IMR-90 (cell line): ENCODE measurements around the gene USP33. TPM values are rescaled to one million over a fixed set of nuclear protein-coding genes. Genes with fewer than 3 reads are reported as not detected.

Source experiments
- ATAC-seq: fragments of 200-7000 bp; cut with Tn5 transposase; 2 replicates; pipeline ENCODE4 v1.9.1; 2020; ENCODE audit warnings: low read depth, mild to moderate bottlenecking, moderate library complexity
- BruUV-seq: library from RNA; stranded (reverse); fragments of 400-500 nt; replicated peaks from 2 replicates; lab custom pipeline; 2021; lab: Mats Ljungman, UMichigan
- CTCF ChIA-PET: fragments of 300-600 bp; formaldehyde crosslinking; extraction: SDS; loops from one replicate; lab custom pipeline; 2021; ENCODE audit warnings: antibody characterized with exemption; lab: Yijun Ruan, JAX
- POLR2A ChIA-PET: fragments of 300-600 bp; sonication (Branson Sonifier 250); formaldehyde crosslinking; loops from one replicate; lab custom pipeline; 2022; ENCODE audit warnings: antibody characterized with exemption; ENCODE audit not compliant: unreplicated experiment; lab: Charles Lee
- DNase-seq: peaks from one replicate; pipeline ENCODE4 v3.0.0; 2013
- H2AFZ ChIP-seq: replicated peaks from 2 replicates; pipeline ENCODE3; 2013; ENCODE audit warnings: low read length, mild to moderate bottlenecking; ENCODE audit not compliant: poor library complexity
- H2AK5ac ChIP-seq: 2 replicates; pipeline ENCODE4 v1.6.1; 2013; ENCODE audit warnings: low read depth, low read length, inconsistent platforms
- H2AK9ac ChIP-seq: replicated peaks from 2 replicates; pipeline ENCODE3; 2013; ENCODE audit warnings: mild to moderate bottlenecking, low read depth, low read length, moderate library complexity; ENCODE audit not compliant: poor library complexity
- H2BK120ac ChIP-seq: 2 replicates; pipeline ENCODE4 v1.6.1; 2013; ENCODE audit warnings: low read depth, low read length, inconsistent platforms
- H2BK15ac ChIP-seq: 3 replicates; pipeline ENCODE4 v1.6.1; 2013; ENCODE audit warnings: low read depth, low read length, inconsistent platforms
- H2BK20ac ChIP-seq: 2 replicates; pipeline ENCODE4 v1.6.1; 2013; ENCODE audit warnings: low read depth, mild to moderate bottlenecking, inconsistent platforms, low read length, moderate library complexity
- H2BK5ac ChIP-seq: 2 replicates; pipeline ENCODE4 v1.6.1; 2013; ENCODE audit warnings: mild to moderate bottlenecking, low read depth, low read length, inconsistent platforms; ENCODE audit not compliant: poor library complexity, severe bottlenecking
- H3K14ac ChIP-seq: replicated peaks from 2 replicates; pipeline ENCODE4 v1.6.1; 2013; ENCODE audit warnings: low read depth, low read length, inconsistent platforms
- H3K18ac ChIP-seq: 2 replicates; pipeline ENCODE4 v1.6.1; 2013; ENCODE audit warnings: low read depth, low read length, control low read depth
- H3K23ac ChIP-seq: 2 replicates; pipeline ENCODE4 v1.6.1; 2013; ENCODE audit warnings: low read depth, low read length, inconsistent platforms
- H3K27ac ChIP-seq: 2 replicates; pipeline ENCODE4 v1.5.1; 2013; ENCODE audit warnings: mild to moderate bottlenecking, control low read depth, low read length; ENCODE audit not compliant: insufficient read depth
- H3K27me3 ChIP-seq: 2 replicates; pipeline ENCODE4 v1.6.1; 2013; ENCODE audit warnings: low read length; ENCODE audit not compliant: control insufficient read depth, insufficient read depth
- H3K36me3 ChIP-seq: 2 replicates; pipeline ENCODE4 v1.6.1; 2013; ENCODE audit warnings: low read length, mixed read lengths; ENCODE audit not compliant: control insufficient read depth, insufficient read depth
- H3K4ac ChIP-seq: 2 replicates; pipeline ENCODE4 v1.6.1; 2013; ENCODE audit warnings: low read depth, low read length, inconsistent platforms
- H3K4me1 ChIP-seq: 2 replicates; pipeline ENCODE4 v1.6.1; 2013; ENCODE audit warnings: low read length, mixed read lengths; ENCODE audit not compliant: control insufficient read depth, insufficient read depth
- H3K4me2 ChIP-seq: 2 replicates; pipeline ENCODE4 v1.6.1; 2013; ENCODE audit warnings: low read depth, mild to moderate bottlenecking, control low read depth, low read length, moderate library complexity
- H3K4me3 ChIP-seq: 2 replicates; pipeline ENCODE4 v1.5.1; 2013; ENCODE audit warnings: low read depth, mild to moderate bottlenecking, control low read depth, low read length, moderate library complexity; ENCODE audit not compliant: insufficient read depth
- H3K56ac ChIP-seq: 2 replicates; pipeline ENCODE4 v1.6.1; 2013; ENCODE audit warnings: low read length, inconsistent platforms; ENCODE audit not compliant: insufficient read depth; ENCODE audit errors: extremely low read depth
- H3K79me1 ChIP-seq, 2 experiments: 2 replicates each; pipeline ENCODE4 v1.6.1; 2013; ENCODE audit warnings: low read length in 2 of 2, inconsistent platforms in 1 of 2, low read depth in 1 of 2
- H3K9ac ChIP-seq: 2 replicates; pipeline ENCODE4 v1.6.1; 2013; ENCODE audit warnings: low read depth, low read length, control low read depth
- H3K9me1 ChIP-seq: 2 replicates; pipeline ENCODE4 v1.6.1; 2013; ENCODE audit warnings: low read length, inconsistent platforms; ENCODE audit not compliant: insufficient read depth
- H3K9me3 ChIP-seq: 2 replicates; pipeline ENCODE4 v1.6.1; 2013; ENCODE audit warnings: low read length; ENCODE audit not compliant: control insufficient read depth, insufficient read depth
- H4K20me1 ChIP-seq: 2 replicates; pipeline ENCODE4 v1.6.1; 2013; ENCODE audit warnings: low read length, inconsistent platforms; ENCODE audit not compliant: insufficient read depth
- H4K5ac ChIP-seq: 2 replicates; pipeline ENCODE4 v1.6.1; 2013; ENCODE audit warnings: mild to moderate bottlenecking, low read depth, low read length, control low read depth
- H4K8ac ChIP-seq, 2 experiments: 2 replicates each; pipeline ENCODE4 v1.6.1; 2013; ENCODE audit warnings: low read depth in 2 of 2, low read length in 2 of 2, control low read depth in 1 of 2, inconsistent platforms in 1 of 2
- H4K91ac ChIP-seq: 2 replicates; pipeline ENCODE4 v1.6.1; 2013; ENCODE audit warnings: low read depth, low read length, inconsistent platforms; ENCODE audit not compliant: insufficient read depth
- CHD1 ChIP-seq: IDR thresholded peaks from 2 replicates; pipeline ENCODE4 v1.6.1; 2012; ENCODE audit warnings: low read depth, low read length, improper control_type of control experiment
- CTCF ChIP-seq: conservative IDR thresholded peaks from 2 replicates; pipeline ENCODE4 v1.5.1; 2012; ENCODE audit warnings: mild to moderate bottlenecking, low read depth, low read length, improper control_type of control experiment
- FOS ChIP-seq: fragments of 150-350 bp; IDR thresholded peaks from 2 replicates; pipeline ENCODE4 v1.6.1; 2016; ENCODE audit warnings: low read depth, low read length
- MAFK ChIP-seq: IDR thresholded peaks from 2 replicates; pipeline ENCODE4 v1.6.1; 2012; ENCODE audit warnings: low read depth, low read length, improper control_type of control experiment
- RAD21 ChIP-seq: IDR thresholded peaks from 2 replicates; pipeline ENCODE4 v1.6.1; 2012; ENCODE audit warnings: low read length, improper control_type of control experiment
- RCOR1 ChIP-seq: IDR thresholded peaks from 2 replicates; pipeline ENCODE4 v1.6.1; 2012; ENCODE audit warnings: mild to moderate bottlenecking, low read length, improper control_type of control experiment; ENCODE audit not compliant: insufficient replicate concordance
- RFX5 ChIP-seq: IDR thresholded peaks from 2 replicates; pipeline ENCODE4 v1.8.0; 2012; ENCODE audit warnings: low read depth, mild to moderate bottlenecking, low read length, moderate library complexity
- dilution Hi-C: fragments of 300-500 bp; cut with HindIII; formaldehyde crosslinking; loops from one replicate; pipeline ENCODE4 v1.14.3; 2018; ENCODE audit warnings: low sequenced_read_pairs; ENCODE audit not compliant: unreplicated experiment
- in situ Hi-C: fragments of 300-500 bp; cut with MboI; formaldehyde crosslinking; loops from 3 replicates; pipeline ENCODE4 v1.14.3; 2019; ENCODE audit warnings: low sequenced_read_pairs, inconsistent platforms, mixed read lengths
- intact Hi-C: fragments of 100-400 bp; cut with micrococcal nuclease; formaldehyde crosslinking; loops from 2 replicates; pipeline ENCODE4 v1.10.0; 2022
- polyA plus RNA-seq, 3 experiments: library from polyadenylated mRNA; depleted of rRNA; stranded (reverse); fragments of >200 nt; gene quantifications; 2 replicates each; pipeline ENCODE4 v1.2.3, GENCODE V29; 2012; ENCODE audit warnings: low replicate concordance in 1 of 3
- total RNA-seq: library from RNA; depleted of rRNA; stranded (reverse); fragments of >200 nt; gene quantifications from 2 replicates; pipeline ENCODE4 v1.2.3, GENCODE V29; 2012

USP33 gene
- total and polyA plus RNA-seq, 2 of the 4 experiments (the other 2 are of a cell fraction) = 33.7 to 64.5 TPM

- H2BK20ac ChIP-seq = no peak overlapping the region
- H4K8ac ChIP-seq = no peak overlapping the region
- no peak overlapping the region for H3K23ac ChIP-seq
- H3K79me1 ChIP-seq = peaks cover 23 to 47% of the 10 kb centered on the region in 2 experiments
- H3K9me1 ChIP-seq = peaks cover 2% of the 10 kb centered on the region; the same call in 1 of the 2 replicates
- H4K91ac ChIP-seq = no peak overlapping the region
- peak; percentile 45 for DNase-seq
- dilution Hi-C loops (no loop called here), in situ Hi-C loops (no loop called here), intact Hi-C loops (no loop called here)
- no peak overlapping the region for H4K5ac ChIP-seq
- H3K18ac ChIP-seq = no peak overlapping the region
- H2BK5ac ChIP-seq = no peak overlapping the region
- H3K4ac ChIP-seq = no peak overlapping the region
- H3K9me3 ChIP-seq = peaks cover 4% of the 10 kb centered on the region
- H2AFZ ChIP-seq = no peak overlapping the region
- no peaks in the 10 kb centered on the region for H3K36me3 ChIP-seq
- no peaks in the 10 kb centered on the region for H3K27me3 ChIP-seq
- no peak overlapping the region for H3K56ac ChIP-seq
- no peaks in the 10 kb centered on the region for H3K4me1 ChIP-seq
- no peak overlapping the region for H2AK5ac ChIP-seq
- BruUV-seq = no TSS peak
- POLR2A ChIA-PET = no interaction called here
- no peak overlapping the region for H3K4me2 ChIP-seq
- peak; percentile 32; the same call in 1 of the 2 replicates for ATAC-seq
- TF ChIP-seq RAD21 (no peak), RCOR1 (no peak), MAFK (no peak), RFX5 (no peak), CHD1 (no peak), FOS (no peak), CTCF (no peak)
- H4K20me1 ChIP-seq = peaks cover 42% of the 10 kb centered on the region
- no peak overlapping the region for H3K9ac ChIP-seq
- CTCF ChIA-PET = no interaction called here
- no peak overlapping the region for H3K14ac ChIP-seq
- H2BK15ac ChIP-seq = no peak overlapping the region
- H2AK9ac ChIP-seq = no peak overlapping the region
- H2BK120ac ChIP-seq = no peak overlapping the region
- no peak overlapping the region for H3K4me3 ChIP-seq
- no peak overlapping the region for H3K27ac ChIP-seq
These were observed 107.4 kb downstream of the USP33 start for GRCh38 chr1:77652268-77652667.
